Measurements from ENCODE around the gene IGFBP3. TPM values are rescaled to one million over a fixed set of nuclear protein-coding genes. Genes with fewer than 3 reads are reported as not detected.
A peak's percentile ranks its signal among the peaks of the same experiment; 100 is the strongest.

Gene IGFBP3
- total and polyA plus RNA-seq, 2 donors: 150 to 183 TPM

GRCh38 chr7:45939574-45939973, 18.5 kb upstream of the IGFBP3 start:
- WGBS: 92% methylated on average over 11 of the region's 11 CpGs
- Histone ChIP-seq H3K36me3 (ENCODE audit: insufficient read depth) (no peaks in the 10 kb centered on the region), H3K4me3 (ENCODE audit: low read depth, low read length) (no peak overlapping the region)

DNA sequence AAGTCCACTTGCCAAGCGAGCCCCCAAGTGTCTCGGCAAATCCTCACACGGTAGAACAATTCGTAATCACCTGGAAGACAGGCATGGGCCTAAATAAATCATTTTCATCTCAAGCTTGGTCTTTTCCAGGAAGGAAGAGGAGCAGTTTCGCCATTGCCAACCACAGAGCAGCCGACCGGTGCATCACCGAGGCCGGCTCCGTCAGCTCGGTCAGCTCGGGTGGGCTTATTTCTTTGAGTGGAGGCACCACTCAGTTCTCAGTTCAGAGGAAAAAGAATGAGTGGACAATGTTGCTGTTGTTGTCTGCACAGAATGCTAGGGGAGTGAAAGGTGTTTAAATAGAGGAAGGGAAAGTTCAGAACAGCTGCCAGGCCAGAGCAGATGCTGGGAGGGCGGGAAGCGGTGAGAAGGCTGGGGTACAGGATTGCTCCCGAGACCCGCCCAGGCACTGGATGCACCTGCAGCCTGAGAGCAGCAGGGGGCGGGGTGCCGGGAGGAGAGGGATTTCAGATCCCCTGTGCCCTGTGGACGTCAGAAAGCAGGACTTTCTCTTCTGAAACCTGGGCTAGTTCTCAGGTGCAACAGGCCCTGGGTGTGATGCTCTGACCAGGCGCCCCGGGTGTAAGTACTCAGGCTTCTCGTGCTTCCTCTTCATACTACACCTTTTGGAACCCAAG, 17.7 kb upstream of the IGFBP3 start:
- Histone ChIP-seq H3K4me3 (ENCODE audit: low read depth, low read length) (no peak overlapping the region), H3K36me3 (ENCODE audit: insufficient read depth) (no peaks in the 10 kb centered on the region), H3K27ac (ENCODE audit: low read depth) (no peak overlapping the region), H3K4me1 (ENCODE audit: insufficient read depth) (no peaks in the 10 kb centered on the region)
- whole genome bisulfite sequencing: 91% methylated on average over 22 of the region's 22 CpGs
- DNase-seq (ENCODE audit: extremely low spot score): no peak

More at GRCh38 chr7:45939574-45939973, 18.5 kb upstream of the IGFBP3 start:
- no peak overlapping the region for H3K27ac ChIP-seq (ENCODE audit: low read depth)
- no peak for DNase-seq (ENCODE audit: extremely low spot score)
- H3K4me1 ChIP-seq (ENCODE audit: insufficient read depth): no peaks in the 10 kb centered on the region

- DNase-seq (ENCODE audit: extremely low spot score): no peak
- Histone ChIP-seq H3K4me1 (ENCODE audit: insufficient read depth) (no peaks in the 10 kb centered on the region), H3K36me3 (ENCODE audit: insufficient read depth) (no peaks in the 10 kb centered on the region), H3K4me3 (ENCODE audit: low read depth, low read length) (no peak overlapping the region), H3K27ac (ENCODE audit: low read depth) (no peak overlapping the region)
- 97% methylated on average over 2 of the region's 2 CpGs for WGBS
Measured at GRCh38 chr7:45937862-45938261, 16.8 kb upstream of the IGFBP3 start.

DNA sequence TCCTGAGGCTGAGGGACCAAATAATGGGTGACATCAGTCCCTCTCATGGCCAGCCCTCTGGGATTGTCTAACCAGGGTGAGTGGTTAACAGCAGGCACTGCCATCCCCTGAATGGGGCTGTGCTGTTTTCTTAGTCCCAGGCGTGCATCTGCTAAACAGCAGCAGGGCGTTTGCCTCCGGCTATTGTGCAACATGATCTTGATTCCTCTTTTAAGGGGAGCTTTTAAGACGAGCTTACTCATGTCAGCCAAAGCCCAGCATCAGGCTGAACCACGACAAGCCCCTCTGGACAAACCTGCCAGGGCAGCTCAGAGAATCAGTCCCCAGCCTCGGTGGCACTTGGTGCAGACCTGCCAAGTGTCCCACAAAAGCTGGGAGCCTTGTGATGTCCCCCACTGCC, 16.2 kb upstream of the IGFBP3 start:
- Histone ChIP-seq H3K27ac (ENCODE audit: low read depth) (no peak overlapping the region), H3K36me3 (ENCODE audit: insufficient read depth) (no peaks in the 10 kb centered on the region), H3K4me1 (ENCODE audit: insufficient read depth) (no peaks in the 10 kb centered on the region), H3K4me3 (ENCODE audit: low read depth, low read length) (no peak overlapping the region)
- WGBS: 69% methylated on average over 6 of the region's 6 CpGs
- no peak for DNase-seq (ENCODE audit: extremely low spot score)

GRCh38 chr7:45930967-45931366, 9.9 kb upstream of the IGFBP3 start:
- H3K4me3 ChIP-seq (ENCODE audit: low read depth, low read length): no peak overlapping the region
- no peak overlapping the region for H3K27ac ChIP-seq (ENCODE audit: low read depth)
- no peaks in the 10 kb centered on the region for H3K36me3 ChIP-seq (ENCODE audit: insufficient read depth)
- DNase-seq (ENCODE audit: extremely low spot score): no peak
- H3K4me1 ChIP-seq (ENCODE audit: insufficient read depth): no peaks in the 10 kb centered on the region

DNA sequence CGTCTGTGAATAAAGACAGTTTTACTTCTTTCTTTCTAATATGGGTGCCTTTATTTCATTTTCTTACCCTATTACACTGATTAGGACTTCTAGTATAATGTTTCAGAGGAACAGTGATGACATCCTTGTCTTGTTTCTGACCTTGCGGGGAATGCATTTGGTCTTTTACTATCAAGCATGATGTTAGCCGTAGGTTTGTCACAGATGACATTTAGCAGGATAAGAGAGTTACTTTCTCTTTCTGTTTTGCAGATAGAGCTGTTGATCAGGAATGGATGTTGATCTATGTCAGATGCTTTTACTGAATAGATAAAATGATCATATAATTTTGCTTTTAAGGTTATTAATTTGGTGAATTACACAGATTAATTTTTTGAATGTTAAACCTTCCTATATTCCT, 6.6 kb upstream of the IGFBP3 start:
- DNase-seq (ENCODE audit: extremely low spot score): no peak
- no peaks in the 10 kb centered on the region for H3K36me3 ChIP-seq (ENCODE audit: insufficient read depth)
- no peaks in the 10 kb centered on the region for H3K4me1 ChIP-seq (ENCODE audit: insufficient read depth)
- no peak overlapping the region for H3K27ac ChIP-seq (ENCODE audit: low read depth)
- WGBS: 96% methylated on average over 3 of the region's 3 CpGs
- H3K4me3 ChIP-seq (ENCODE audit: low read depth, low read length): no peak overlapping the region

- Histone ChIP-seq H3K4me1 (ENCODE audit: insufficient read depth) (no peaks in the 10 kb centered on the region), H3K27ac (ENCODE audit: low read depth) (no peak overlapping the region), H3K4me3 (ENCODE audit: low read depth, low read length) (no peak overlapping the region), H3K36me3 (ENCODE audit: insufficient read depth) (no peaks in the 10 kb centered on the region)
- 62% methylated on average over 5 of the region's 5 CpGs for WGBS
- no peak for DNase-seq (ENCODE audit: extremely low spot score)
Measured at GRCh38 chr7:45924283-45924682, 3.2 kb upstream of the IGFBP3 start.

DNA sequence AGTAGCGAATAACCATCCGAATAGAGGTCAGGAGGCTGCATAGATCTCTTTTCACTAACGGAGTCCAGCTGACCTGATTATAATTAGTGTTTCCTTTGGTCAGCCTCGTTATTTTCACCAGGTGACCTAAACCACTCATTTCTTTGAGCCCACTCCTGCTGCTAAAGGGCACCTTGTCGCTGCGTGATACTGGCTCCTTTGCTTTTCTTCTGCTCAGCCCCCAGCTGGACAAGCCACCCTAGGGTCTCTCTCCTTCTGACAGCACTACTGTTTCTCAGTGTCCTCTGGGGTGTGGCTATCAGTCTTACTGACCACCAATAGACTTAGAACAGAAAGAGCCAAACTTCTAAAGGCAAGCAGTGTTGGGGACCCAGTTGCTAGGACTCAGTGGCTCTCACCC, 2.7 kb upstream of the IGFBP3 start:
- DNase-seq (ENCODE audit: extremely low spot score): no peak
- Histone ChIP-seq H3K4me3 (ENCODE audit: low read depth, low read length) (no peak overlapping the region), H3K36me3 (ENCODE audit: insufficient read depth) (no peaks in the 10 kb centered on the region), H3K4me1 (ENCODE audit: insufficient read depth) (no peaks in the 10 kb centered on the region), H3K27ac (ENCODE audit: low read depth) (no peak overlapping the region)
- 73% methylated on average over 6 of the region's 6 CpGs for WGBS

DNA sequence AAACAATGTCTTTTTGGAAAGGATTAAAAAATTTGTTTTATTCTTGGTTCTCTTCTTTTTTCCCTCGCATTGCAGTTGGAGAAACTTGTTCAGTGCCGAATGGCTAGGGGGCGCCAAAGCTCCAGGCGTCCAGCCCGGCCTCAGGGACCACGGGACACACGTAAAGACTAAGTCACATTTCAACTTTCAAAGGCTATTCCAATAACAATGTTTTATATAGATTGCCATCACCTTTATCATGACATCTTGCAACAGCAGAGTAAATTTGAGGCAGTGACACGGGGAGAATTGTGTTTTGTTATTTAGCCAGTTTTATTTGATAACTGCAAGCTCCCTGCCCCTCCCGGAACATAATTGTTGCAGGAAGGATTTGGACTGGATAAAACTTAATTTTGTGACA, 2.2 kb upstream of the IGFBP3 start:
- no peaks in the 10 kb centered on the region for H3K36me3 ChIP-seq (ENCODE audit: insufficient read depth)
- DNase-seq (ENCODE audit: extremely low spot score): peak; percentile 74
- WGBS: 8% methylated on average over 9 of the region's 9 CpGs
- H3K4me3 ChIP-seq (ENCODE audit: low read depth, low read length): no peak overlapping the region
- H3K27ac ChIP-seq (ENCODE audit: low read depth): no peak overlapping the region
- H3K4me1 ChIP-seq (ENCODE audit: insufficient read depth): no peaks in the 10 kb centered on the region

GRCh38 chr7:45922810-45923209, 1.7 kb upstream of the IGFBP3 start:
- H3K36me3 ChIP-seq (ENCODE audit: insufficient read depth): no peaks in the 10 kb centered on the region
- WGBS: 16% methylated on average over 11 of the region's 11 CpGs
- no peak for DNase-seq (ENCODE audit: extremely low spot score)
- H3K4me1 ChIP-seq (ENCODE audit: insufficient read depth): no peaks in the 10 kb centered on the region
- H3K4me3 ChIP-seq (ENCODE audit: low read depth, low read length): peak overlapping the region; percentile 9
- H3K27ac ChIP-seq (ENCODE audit: low read depth): no peak overlapping the region

GRCh38 chr7:45921699-45922519, 837 bp upstream of the IGFBP3 start:
- DNase-seq (ENCODE audit: extremely low spot score): peak; percentile 66
- H3K4me3 ChIP-seq (ENCODE audit: low read depth, low read length): peak overlapping the region; percentile 56
- no peak overlapping the region for H3K27ac ChIP-seq (ENCODE audit: low read depth)
- H3K36me3 ChIP-seq (ENCODE audit: insufficient read depth): no peaks in the 10 kb centered on the region
- WGBS: 17% methylated on average over 36 of the region's 36 CpGs
- no peaks in the 10 kb centered on the region for H3K4me1 ChIP-seq (ENCODE audit: insufficient read depth)

DNA sequence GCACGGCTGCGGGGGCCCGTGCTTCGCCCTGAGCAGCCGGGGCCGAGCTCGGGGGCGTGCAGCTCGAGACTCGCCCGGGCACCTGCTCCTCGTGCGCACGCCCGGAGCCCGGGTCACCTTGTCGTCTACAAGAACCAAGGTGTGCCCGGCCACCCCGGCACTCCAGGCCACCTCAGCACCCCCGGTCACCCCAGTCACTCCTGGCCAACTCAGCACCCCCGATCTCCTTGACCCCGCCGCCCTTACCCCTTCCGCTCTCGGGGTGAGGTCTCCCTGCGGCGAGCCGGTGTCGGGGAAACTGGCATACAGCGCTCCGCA, 268 bp upstream of the IGFBP3 start:
- DNase-seq (ENCODE audit: extremely low spot score): no peak
- peak overlapping the region; percentile 56 for H3K4me3 ChIP-seq (ENCODE audit: low read depth, low read length)
- WGBS: 7% methylated on average over 30 of the region's 31 CpGs
- H3K4me1 ChIP-seq (ENCODE audit: insufficient read depth): no peaks in the 10 kb centered on the region
- H3K36me3 ChIP-seq (ENCODE audit: insufficient read depth): no peaks in the 10 kb centered on the region
- no peak overlapping the region for H3K27ac ChIP-seq (ENCODE audit: low read depth)

- H3K36me3 ChIP-seq (ENCODE audit: insufficient read depth): peaks cover 2% of the 10 kb centered on the region
- peak overlapping the region; percentile 56 for H3K4me3 ChIP-seq (ENCODE audit: low read depth, low read length)
- DNase-seq (ENCODE audit: extremely low spot score): no peak
- no peaks in the 10 kb centered on the region for H3K4me1 ChIP-seq (ENCODE audit: insufficient read depth)
- 6% methylated on average over 19 of the region's 19 CpGs for WGBS
- H3K27ac ChIP-seq (ENCODE audit: low read depth): no peak overlapping the region
Measured at GRCh38 chr7:45919993-45920459, 1.0 kb downstream of the IGFBP3 start.

- Histone ChIP-seq H3K4me3 (ENCODE audit: low read depth, low read length) (peak overlapping the region; percentile 56), H3K27ac (ENCODE audit: low read depth) (no peak overlapping the region), H3K36me3 (ENCODE audit: insufficient read depth) (peaks cover 2% of the 10 kb centered on the region), H3K4me1 (ENCODE audit: insufficient read depth) (no peaks in the 10 kb centered on the region)
- WGBS: 17% methylated on average over 9 of the region's 9 CpGs
- no peak for DNase-seq (ENCODE audit: extremely low spot score)
Measured at GRCh38 chr7:45919231-45919784, 1.8 kb downstream of the IGFBP3 start.

Data from urinary bladder (tissue), 4 donors.